Measurements from ENCODE around the gene CENPP. TPM values are rescaled to one million over a fixed set of nuclear protein-coding genes. Genes with fewer than 3 reads are reported as not detected.

CENPP gene
- total RNA-seq, 4 donors from 2014 or later: 1.5 to 11.6 (median 5.5) TPM

GRCh38 chr9:92483627-92484545, 158.1 kb downstream of the CENPP start:
- WGBS, 2 donors: 83 to 85% methylated on average over 5 of the region's 5 CpGs
- Histone ChIP-seq H3K4me3 (replicated peaks in 1 of 3) (no peak overlapping the region), H3K4me1 (no peaks in the 10 kb centered on the region), H3K27ac (no peak overlapping the region), H3K27me3 (no peaks in the 10 kb centered on the region), H3K9me3 (no peaks in the 10 kb centered on the region), H3K36me3 (no peaks in the 10 kb centered on the region)
- DNase-seq: no peak
- TF ChIP-seq CTCF (IDR thresholded peaks at IDR 0.05) (no peak), POLR2A (IDR thresholded peaks at IDR 0.05) (no peak)
- intact Hi-C loops (cut with DNase I): no loop called here

- no peaks in the 10 kb centered on the region for H3K36me3 ChIP-seq
- TF ChIP-seq CTCF (IDR thresholded peaks at IDR 0.05) (no peak), POLR2A (IDR thresholded peaks at IDR 0.05) (no peak)
- DNase-seq: no peak
- H3K27me3 ChIP-seq: no peaks in the 10 kb centered on the region
- H3K4me3 ChIP-seq (replicated peaks in 1 of 3): no peak overlapping the region
- H3K9me3 ChIP-seq: no peaks in the 10 kb centered on the region
- WGBS, 2 donors: 85 to 92% methylated on average over 3 of the region's 3 CpGs
- intact Hi-C loops (cut with DNase I): no loop called here
- H3K4me1 ChIP-seq: no peaks in the 10 kb centered on the region
- H3K27ac ChIP-seq: no peak overlapping the region
Measured at GRCh38 chr9:92484563-92484962, 158.8 kb downstream of the CENPP start.

GRCh38 chr9:92486371-92486770, 160.6 kb downstream of the CENPP start:
- no peak overlapping the region for H3K27ac ChIP-seq
- no peaks in the 10 kb centered on the region for H3K36me3 ChIP-seq
- DNase-seq: no peak
- H3K9me3 ChIP-seq: no peaks in the 10 kb centered on the region
- no peaks in the 10 kb centered on the region for H3K4me1 ChIP-seq
- TF ChIP-seq POLR2A (IDR thresholded peaks at IDR 0.05) (no peak), CTCF (IDR thresholded peaks at IDR 0.05) (no peak)
- no peaks in the 10 kb centered on the region for H3K27me3 ChIP-seq
- intact Hi-C loops (cut with DNase I): no loop called here
- no peak overlapping the region for H3K4me3 ChIP-seq (replicated peaks in 1 of 3)
- WGBS, 2 donors: 77 to 81% methylated on average over 3 of the region's 3 CpGs

GRCh38 chr9:92488681-92489550, 163.2 kb downstream of the CENPP start:
- Histone ChIP-seq H3K27ac (no peak overlapping the region), H3K36me3 (no peaks in the 10 kb centered on the region), H3K4me1 (no peaks in the 10 kb centered on the region), H3K9me3 (no peaks in the 10 kb centered on the region), H3K27me3 (no peaks in the 10 kb centered on the region), H3K4me3 (replicated peaks in 1 of 3) (no peak overlapping the region)
- 79 to 84% methylated on average over 4 of the region's 4 CpGs for WGBS, 2 donors
- no peak for TF ChIP-seq POLR2A (IDR thresholded peaks at IDR 0.05)
- TF ChIP-seq CTCF (IDR thresholded peaks at IDR 0.05): no peak
- DNase-seq: no peak
- intact Hi-C loops (cut with DNase I): no loop called here

All from thyroid gland (tissue), 4 donors.